LoVo (cell line): ENCODE measurements around the gene ACSM2A.
"Not testable (repeated sequence)": the region's sequence is repeated elsewhere in the genome, so short reads cannot be mapped to it uniquely, and the experiment has no call there.

Experiments
- DNase-seq: peaks from one replicate; pipeline ENCODE4 v3.0.0-alpha.2; 2016; ENCODE audit warnings: low spot score

ACSM2A gene

DNA sequence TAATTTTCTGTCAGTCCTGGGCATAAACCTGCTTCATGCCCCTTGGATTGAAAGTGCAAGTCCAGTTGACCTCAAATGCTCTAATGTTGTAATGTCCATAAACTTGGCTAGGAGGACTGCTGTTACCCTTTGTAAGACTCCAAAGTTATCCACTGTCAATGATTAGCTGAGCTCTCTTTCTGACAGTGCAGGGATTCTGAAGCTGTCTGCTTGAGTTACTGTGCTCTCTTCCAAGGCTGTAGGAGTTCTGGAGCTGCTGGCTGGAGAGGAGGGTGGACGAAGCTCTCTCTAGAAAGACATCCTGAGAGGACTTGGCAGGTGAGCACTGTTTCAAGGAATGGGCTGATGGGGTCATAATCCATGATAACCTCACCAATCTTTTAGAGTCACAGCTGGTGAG, at the start of gene ACSM2A:
Gene ACSM2A (plus strand): TSS at position 158 of the 400 bp plus-strand sequence. CDS start 8,594 bp downstream, outside the sequence.
- not testable (repeated sequence) for DNase-seq

DNA sequence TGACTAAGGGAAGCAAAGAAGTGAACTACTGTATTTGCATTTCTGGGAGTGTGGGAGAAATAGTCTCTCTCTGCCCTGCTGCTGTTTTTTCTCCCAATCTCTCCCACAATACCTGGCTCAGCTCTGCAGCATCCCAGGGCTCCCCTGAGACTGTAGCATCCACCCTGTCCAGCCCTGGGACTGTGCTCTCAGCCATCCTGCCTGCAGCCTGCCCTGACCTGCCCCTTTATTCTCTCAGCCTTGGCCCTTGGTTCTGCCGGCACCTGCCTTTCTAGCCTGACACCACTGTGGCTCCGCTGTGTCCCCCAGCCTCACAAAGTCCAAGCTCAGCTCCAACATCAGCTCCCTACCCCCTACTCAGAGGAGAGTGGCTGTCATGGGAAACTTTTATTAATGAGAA, 48.7 kb upstream of the ACSM2A start:
- DNase-seq: no peak

- DNase-seq: no peak
These were observed 46.7 kb upstream of the ACSM2A start, which contains the start of gene PDILT for GRCh38 chr16:20404637-20405036. Gene PDILT (minus strand): TSS chr16:20404737. CDS start chr16:20399300, 5,437 bp downstream.

DNA sequence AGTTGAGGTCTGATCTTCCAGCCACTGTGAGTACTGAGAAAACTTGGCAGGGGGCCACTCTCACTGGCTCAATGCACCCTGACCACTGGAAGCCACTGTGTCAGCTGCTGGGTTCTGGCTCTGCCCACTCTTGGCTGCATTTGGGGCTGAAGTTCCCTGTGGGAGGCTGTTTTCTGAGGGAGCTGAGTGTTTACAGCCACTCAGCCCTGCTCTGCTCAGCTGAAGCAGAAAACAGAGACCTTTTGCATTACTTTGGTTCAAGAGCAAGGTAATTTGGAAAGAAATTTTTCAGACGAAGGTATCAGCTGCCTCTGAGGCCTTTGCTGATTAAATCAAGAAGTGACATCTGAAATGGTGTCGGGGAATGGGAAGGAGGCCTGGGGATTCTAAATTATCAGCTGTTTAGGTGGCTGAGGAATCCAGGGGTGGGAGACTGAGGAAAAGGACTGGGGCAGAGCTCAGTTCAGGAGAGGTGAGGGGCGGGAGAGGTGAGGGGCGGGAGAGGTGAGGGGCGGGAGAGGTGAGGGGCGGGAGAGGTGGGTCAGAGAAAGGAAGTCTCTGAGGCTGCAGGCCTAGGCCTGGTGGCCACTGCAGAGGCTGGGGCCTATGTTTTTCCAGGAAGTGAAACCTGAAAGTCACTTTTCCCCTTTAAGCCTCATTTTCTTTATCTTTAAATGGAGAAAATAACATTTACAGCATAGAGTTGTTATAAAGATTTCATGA, 41.8 kb upstream of the ACSM2A start, which contains the start of gene ACSM5:
Gene ACSM5 (plus strand): TSS at position 137 of the 723 bp plus-strand sequence. CDS start 1,951 bp downstream, outside the sequence.
- no peak for DNase-seq

- DNase-seq: no peak
These were observed 41.1 kb upstream of the ACSM2A start for GRCh38 chr16:20410121-20410723.

DNA sequence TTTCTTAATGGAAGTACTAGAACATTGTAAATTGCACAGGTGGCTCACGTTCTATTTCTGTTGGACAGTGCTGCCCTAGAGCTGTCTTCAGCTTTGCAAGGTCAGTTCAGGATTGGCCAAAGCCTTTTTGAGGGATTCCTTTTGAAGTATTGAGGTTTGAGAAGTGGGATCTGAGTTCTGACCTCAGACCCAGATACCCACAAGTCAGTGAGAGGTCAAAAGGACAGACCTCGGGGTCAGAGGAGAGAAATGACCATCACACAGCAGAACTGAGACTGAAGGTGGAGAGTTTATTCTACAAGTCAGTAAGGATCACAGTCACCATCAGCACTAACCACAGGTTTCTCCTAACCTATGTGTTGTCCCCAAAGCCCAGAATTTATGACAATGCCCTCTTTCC, 40.3 kb upstream of the ACSM2A start:
- DNase-seq: no peak

- no peak for DNase-seq
These were observed 35.8 kb upstream of the ACSM2A start for GRCh38 chr16:20415541-20415940.

GRCh38 chr16:20419093-20419492, 32.2 kb upstream of the ACSM2A start:
- DNase-seq: not testable (repeated sequence)

DNA sequence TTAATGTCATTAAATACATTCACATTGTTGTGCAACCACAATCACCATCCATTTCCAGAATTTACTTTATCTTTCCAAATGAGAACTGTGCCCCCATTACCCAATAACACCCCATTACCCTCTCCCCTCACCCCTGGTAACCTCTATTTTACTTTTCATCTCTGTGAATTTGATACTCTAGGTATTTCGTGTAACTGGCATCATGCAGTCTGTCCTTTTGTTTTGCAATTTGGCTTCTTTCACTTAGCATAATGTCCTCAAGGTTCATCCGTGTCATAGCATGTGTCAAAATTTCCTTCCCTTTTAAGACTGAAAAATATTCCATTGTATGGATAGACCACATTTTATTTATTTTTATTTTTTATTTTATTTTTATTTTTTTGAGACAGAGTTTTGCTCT, 29.6 kb upstream of the ACSM2A start:
- DNase-seq: not testable (repeated sequence)

GRCh38 chr16:20423772-20424128, 27.6 kb upstream of the ACSM2A start:
- not testable (repeated sequence) for DNase-seq

GRCh38 chr16:20424129-20424866, 27.0 kb upstream of the ACSM2A start:
- DNase-seq: no peak

GRCh38 chr16:20427401-20427797, 23.9 kb upstream of the ACSM2A start:
- peak; percentile 21 for DNase-seq

- not testable (repeated sequence) for DNase-seq
These were observed 21.8 kb upstream of the ACSM2A start for GRCh38 chr16:20429499-20429898.

GRCh38 chr16:20430480-20430879, 20.8 kb upstream of the ACSM2A start:
- not testable (repeated sequence) for DNase-seq

DNA sequence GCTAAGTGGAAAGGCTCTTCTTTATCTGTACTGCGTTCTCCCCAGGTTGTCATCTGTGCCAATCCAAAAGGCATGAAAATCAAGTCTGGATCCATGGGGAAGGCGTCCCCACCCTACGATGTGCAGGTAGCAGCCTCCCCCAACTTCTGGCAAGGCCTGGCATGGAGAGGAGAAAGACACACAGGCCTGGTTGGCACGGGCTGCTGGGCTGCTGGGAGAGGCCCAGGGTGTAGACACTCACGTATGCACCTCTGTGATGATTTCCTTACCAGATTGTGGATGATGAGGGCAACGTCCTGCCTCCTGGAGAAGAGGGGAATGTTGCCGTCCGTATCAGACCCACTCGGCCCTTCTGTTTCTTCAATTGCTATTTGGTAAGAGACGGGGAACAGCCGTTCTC, 20.4 kb upstream of the ACSM2A start:
- no peak for DNase-seq

DNA sequence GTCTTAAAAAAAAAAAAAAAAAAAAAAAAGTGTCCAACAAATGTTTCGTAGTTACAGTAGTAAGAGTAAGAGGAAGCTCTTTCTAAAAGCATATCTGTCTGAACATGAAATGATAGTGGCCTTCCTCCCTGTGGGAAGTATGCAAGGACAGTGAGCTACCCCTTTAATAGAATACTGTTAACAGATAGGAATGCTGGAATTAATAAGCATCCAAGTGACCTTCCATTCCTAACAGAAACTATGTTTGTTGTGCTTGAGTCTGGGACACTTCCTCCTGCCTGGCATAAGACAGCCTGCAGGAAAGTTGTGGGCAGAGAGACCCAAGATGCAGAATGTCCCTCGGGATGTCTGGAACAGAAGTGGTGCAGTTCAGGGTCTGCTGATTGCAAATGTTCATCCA, 12.4 kb upstream of the ACSM2A start:
- DNase-seq: not testable (repeated sequence)

- DNase-seq: not testable (repeated sequence)
These were observed 11.5 kb upstream of the ACSM2A start for GRCh38 chr16:20439820-20440231.

DNA sequence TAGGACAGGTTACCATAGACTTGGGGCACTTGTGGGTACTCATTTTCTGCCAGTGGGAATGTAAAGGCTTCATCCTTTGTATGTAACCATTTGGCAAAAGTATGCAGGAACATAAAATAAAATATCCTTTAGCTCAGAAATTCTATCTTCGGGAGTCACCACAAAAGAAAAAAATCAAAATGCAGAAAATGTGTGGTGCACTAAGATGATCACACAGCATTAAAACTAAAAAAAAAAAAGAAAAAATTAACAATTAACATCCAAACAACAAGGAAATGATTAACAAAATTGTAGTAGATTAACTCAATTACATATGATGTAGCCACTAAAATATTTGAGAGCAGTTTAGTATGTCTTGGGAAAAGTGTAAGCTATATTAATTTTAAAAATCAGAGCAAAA, 10.6 kb upstream of the ACSM2A start:
- not testable (repeated sequence) for DNase-seq

- no peak for DNase-seq
These were observed 10.1 kb upstream of the ACSM2A start for GRCh38 chr16:20441191-20441590.

DNA sequence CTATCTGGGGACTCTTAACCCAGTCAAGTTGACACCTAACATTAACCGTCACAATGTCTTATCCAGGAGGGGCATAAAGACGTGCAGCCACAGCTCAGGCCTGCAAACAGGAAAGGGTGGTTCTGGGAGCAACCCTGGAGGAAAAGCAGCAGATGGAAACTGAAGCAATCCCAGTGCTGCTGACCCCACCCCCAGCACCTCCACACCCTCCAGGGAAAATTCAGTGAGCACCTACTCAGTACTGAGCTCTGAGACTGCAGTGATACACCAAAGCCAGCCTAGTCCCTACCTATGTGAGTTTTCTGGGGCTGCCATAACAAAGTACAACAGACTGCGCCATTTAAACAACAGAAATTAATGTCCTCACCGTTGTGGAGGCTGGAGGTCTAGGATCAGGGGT, 9.5 kb upstream of the ACSM2A start:
- not testable (repeated sequence) for DNase-seq

GRCh38 chr16:20446652-20447393, 4.5 kb upstream of the ACSM2A start:
- not testable (repeated sequence) for DNase-seq

- DNase-seq: not testable (repeated sequence)
These were observed 2.3 kb downstream of the ACSM2A start for GRCh38 chr16:20453633-20454032.
